ENCODE data around the gene CLEC3B.
A peak's percentile ranks its signal among the peaks of the same experiment; 100 is the strongest.
"Not testable (repeated sequence)": the region's sequence is repeated elsewhere in the genome, so short reads cannot be mapped to it uniquely, and the experiment has no call there.

The CLEC3B gene

DNA sequence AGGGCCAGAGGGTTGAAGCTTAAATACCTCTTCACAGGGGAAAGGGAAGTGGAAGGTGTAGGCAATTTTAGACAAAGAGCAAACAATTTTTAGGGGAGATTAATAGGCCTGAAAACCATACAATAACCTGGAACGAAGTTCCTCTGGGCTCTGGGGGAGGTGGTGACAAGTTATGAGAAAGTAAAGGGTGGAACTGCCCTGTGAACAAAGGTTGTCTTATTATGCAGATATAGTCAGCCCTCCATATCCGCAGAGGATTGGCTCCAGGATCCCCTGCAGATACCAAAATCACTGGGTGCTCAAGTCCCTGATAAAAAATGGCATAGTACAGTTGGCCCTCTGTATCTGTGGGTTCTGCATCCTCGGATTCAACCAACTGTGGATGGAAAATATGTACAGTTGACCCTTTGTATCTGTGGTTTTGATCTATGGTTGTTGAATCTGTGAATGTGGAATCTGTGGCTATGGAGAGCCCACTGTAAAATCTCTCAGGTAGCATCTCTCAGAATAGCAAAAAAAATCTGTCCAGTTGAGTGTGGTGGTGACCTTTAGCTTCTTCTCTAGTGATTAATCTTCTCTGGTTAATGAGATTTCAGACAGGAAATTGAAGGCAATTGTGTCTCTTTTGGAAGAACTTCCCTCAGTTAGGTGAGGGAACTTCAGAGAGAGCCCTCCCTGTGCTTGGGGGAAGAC, 40.2 kb downstream of the CLEC3B start:
- no peak overlapping the region for H3K4me3 ChIP-seq (ENCODE audit: low read depth, low read length)
- no peak for DNase-seq (ENCODE audit: low read depth, low spot score)
- TF ChIP-seq, protein P1, sequence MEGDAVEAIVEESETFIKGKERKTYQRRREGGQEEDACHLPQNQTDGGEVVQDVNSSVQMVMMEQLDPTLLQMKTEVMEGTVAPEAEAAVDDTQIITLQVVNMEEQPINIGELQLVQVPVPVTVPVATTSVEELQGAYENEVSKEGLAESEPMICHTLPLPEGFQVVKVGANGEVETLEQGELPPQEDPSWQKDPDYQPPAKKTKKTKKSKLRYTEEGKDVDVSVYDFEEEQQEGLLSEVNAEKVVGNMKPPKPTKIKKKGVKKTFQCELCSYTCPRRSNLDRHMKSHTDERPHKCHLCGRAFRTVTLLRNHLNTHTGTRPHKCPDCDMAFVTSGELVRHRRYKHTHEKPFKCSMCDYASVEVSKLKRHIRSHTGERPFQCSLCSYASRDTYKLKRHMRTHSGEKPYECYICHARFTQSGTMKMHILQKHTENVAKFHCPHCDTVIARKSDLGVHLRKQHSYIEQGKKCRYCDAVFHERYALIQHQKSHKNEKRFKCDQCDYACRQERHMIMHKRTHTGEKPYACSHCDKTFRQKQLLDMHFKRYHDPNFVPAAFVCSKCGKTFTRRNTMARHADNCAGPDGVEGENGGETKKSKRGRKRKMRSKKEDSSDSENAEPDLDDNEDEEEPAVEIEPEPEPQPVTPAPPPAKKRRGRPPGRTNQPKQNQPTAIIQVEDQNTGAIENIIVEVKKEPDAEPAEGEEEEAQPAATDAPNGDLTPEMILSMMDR (IDR thresholded peaks at IDR 0.05; ENCODE audit: low read depth, low read length), result no peak
- in situ Hi-C loops (cut with HindIII; ENCODE audit: low sequenced_read_pairs), result no loop called here

DNA sequence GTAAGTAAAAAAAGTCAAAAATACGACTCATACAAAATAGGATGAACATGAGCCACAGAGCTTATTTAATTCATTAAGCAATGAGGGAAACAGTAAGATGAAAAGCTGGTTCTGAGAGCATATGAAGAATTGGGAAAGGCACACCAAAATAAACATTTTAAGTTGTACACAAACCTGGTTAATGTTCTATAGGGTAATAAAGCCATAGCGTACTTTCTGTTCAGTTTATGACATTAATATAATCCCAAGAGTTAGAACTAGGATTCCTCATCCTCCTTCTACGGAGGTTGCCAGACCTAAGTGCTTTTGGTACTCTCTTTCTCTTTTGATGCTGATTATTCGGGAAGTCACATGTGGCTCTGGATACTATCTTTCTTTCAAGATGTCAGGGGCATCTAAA, 41.4 kb downstream of the CLEC3B start:
- H3K4me3 ChIP-seq (ENCODE audit: low read depth, low read length), result no peak overlapping the region
- no peak for DNase-seq (ENCODE audit: low read depth, low spot score)
- in situ Hi-C loops (cut with HindIII; ENCODE audit: low sequenced_read_pairs), result no loop called here
- TF ChIP-seq, protein P1 (IDR thresholded peaks at IDR 0.05; ENCODE audit: low read depth, low read length), result no peak

DNA sequence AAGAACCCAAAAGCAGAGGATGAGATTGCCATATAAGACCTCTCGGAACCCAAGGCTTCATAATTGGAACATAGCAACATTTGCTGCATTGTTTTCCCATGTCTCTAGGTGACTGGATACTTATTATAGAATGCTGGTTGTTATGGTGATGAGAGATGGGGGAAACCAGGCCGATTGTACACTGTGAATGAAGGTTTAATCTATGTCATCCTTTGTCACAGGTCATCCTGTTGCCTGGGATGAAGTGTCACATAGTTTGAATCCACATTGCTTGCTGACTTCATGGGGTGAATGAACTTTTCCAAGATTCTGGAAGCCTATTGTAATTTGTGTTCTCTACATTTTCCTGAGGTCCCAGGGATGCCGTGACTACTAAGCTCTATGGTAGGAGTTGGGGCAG, 41.8 kb downstream of the CLEC3B start:
- H3K4me3 ChIP-seq (ENCODE audit: low read depth, low read length), result no peak overlapping the region
- DNase-seq (ENCODE audit: low read depth, low spot score), result no peak
- in situ Hi-C loops (cut with HindIII; ENCODE audit: low sequenced_read_pairs), result no loop called here
- TF ChIP-seq, protein P1 (IDR thresholded peaks at IDR 0.05; ENCODE audit: low read depth, low read length), result no peak

DNA sequence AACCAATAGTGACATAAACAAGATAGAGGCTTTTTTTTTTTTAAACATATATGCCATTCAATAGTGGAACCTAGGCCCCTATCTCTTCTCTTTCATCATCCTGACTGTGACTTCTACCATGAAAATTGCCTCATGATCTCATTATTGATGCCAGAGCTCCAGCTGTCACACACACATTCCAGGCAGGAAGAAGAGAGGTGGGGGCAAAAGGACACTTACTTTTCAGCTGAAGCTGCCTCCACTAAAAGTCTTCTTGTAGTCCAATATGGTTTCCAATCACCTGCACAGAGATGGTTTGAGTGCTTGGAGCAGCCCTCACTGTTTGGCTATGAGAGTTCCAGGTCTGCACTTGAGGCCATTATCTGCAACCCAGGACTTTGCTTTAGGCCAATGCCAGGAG, 45.0 kb downstream of the CLEC3B start:
- no peak overlapping the region for H3K4me3 ChIP-seq (ENCODE audit: low read depth, low read length)
- TF ChIP-seq, protein P1 (IDR thresholded peaks at IDR 0.05; ENCODE audit: low read depth, low read length), result no peak
- in situ Hi-C loops (cut with HindIII; ENCODE audit: low sequenced_read_pairs), result no loop called here
- DNase-seq (ENCODE audit: low read depth, low spot score), result no peak

DNA sequence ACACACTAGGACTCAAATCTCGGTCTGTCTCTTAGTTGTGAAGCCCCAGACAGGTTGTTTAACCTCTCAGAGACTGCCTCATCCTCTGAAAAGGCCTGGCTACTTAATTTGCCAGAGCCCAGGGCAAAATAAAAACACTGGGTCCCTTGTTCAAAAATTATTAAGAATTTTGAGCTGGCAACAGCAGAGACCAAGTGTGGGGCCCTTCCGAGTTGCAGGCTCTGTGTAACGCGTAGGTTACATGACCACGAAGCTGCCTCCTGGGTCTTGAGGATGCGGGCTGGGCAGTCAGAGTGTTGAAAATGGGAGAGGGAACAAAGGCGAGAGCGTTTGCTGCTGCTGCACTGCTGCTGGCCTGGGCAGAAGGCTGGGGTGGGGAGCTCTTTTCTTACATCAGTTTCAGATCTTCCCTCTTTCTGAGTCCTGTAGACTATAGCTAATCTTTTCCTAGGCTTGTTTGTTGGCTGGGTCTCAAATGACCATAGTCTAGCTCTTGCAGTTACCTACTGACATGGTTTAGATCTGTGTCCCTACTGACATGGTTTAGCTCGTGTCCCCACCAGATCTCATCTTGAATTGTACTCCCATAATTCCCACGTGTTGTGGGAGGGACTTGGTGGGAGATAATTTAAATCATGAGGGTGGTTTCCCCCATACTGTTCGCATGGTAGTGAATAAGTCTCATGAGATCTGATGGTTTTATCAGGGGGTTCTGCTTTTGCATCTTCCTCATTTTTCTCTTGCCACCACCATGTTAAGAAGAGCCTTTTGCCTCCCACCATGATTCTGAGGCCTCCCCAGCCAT, 49.9 kb downstream of the CLEC3B start:
- in situ Hi-C loops (cut with HindIII; ENCODE audit: low sequenced_read_pairs), result no loop called here
- H3K4me3 ChIP-seq (ENCODE audit: low read depth, low read length), result no peak overlapping the region
- TF ChIP-seq, protein P1 (IDR thresholded peaks at IDR 0.05; ENCODE audit: low read depth, low read length), result no peak
- DNase-seq (ENCODE audit: low read depth, low spot score), result no peak

DNA sequence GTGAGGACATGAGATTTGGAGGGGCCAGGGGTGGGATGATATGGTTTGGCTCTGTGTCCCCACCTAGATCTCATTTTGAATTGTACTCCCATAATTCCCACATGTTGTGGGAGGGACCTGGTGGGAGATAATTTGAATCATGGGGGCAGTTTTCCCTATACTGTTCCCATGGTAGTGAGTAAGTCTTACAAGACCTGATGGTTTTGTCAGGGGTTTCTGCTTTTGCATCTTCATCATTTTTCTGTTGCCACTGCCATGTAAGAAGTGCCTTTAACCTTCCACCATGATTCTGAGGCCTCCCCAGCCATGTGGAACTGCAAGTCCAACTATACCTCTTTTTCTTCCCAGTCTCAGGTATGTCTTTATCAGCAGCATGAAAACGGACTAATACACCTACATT, 52.2 kb downstream of the CLEC3B start:
- DNase-seq (ENCODE audit: low read depth, low spot score); in situ Hi-C loops (cut with HindIII; ENCODE audit: low sequenced_read_pairs); H3K4me3 ChIP-seq (ENCODE audit: low read depth, low read length): not testable (repeated sequence)

DNA sequence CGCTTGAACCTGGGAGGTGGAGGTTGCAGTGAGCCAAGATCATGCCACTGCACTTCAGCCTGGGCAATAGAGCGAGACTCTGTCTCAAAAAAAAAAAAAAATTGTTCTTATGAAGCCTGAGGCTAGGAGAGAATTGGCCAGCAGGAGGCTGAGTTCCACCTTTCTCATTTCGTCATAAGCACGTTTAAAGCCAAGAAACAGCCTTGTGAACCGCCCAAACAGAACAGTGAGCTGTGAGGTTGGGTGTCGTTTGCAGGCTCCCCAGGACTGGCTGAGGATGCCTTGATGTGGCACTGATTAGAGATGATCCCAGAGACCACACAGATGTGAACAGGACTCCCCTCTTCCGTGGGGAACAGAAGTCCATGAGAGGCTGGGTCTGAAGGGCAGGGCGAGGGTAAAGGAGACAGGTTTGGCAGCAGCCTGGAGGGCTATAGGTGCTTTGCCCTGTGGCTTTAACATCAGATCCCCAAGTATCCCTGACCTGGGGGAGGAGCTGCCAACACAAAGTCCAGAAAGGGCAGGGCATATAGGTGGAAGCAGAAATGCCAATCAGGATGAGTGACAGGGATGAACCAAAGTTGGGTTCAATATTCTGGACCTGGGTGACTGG, 52.9 kb downstream of the CLEC3B start:
- in situ Hi-C loops (cut with HindIII; ENCODE audit: low sequenced_read_pairs), result no loop called here
- H3K4me3 ChIP-seq (ENCODE audit: low read depth, low read length), result no peak overlapping the region
- no peak for DNase-seq (ENCODE audit: low read depth, low spot score)
- TF ChIP-seq, protein P1 (IDR thresholded peaks at IDR 0.05; ENCODE audit: low read depth, low read length), result peak; percentile 29

Data from astrocyte of the spinal cord (primary cell).